Natural killer cell (primary cell): Measurements from ENCODE around the gene TRIM62. TPM values are rescaled to one million over a fixed set of nuclear protein-coding genes. Genes with fewer than 3 reads are reported as not detected.

Source experiments
- ATAC-seq, 3 donors: fragments of 150-1000 bp in 2 of 3; fragments of 200-7000 bp in 1 of 3; cut with Tn5 transposase; 1 replicate in 1 of 3; 2 replicates in 2 of 3; pipeline ENCODE4 v1.10.0; 2021; ENCODE audit warnings: mild to moderate bottlenecking in 2 of 3, moderate library complexity in 2 of 3
- DNase-seq, 2 donors: peaks; one replicate each; pipeline versions ENCODE4 v3.0.0 to v3.0.0-alpha.2; 2013 to 2021; ENCODE audit warnings: mixed read lengths in 1 of 2
- H3K27ac ChIP-seq: one replicate; pipeline ENCODE4 v1.5.1; 2013; ENCODE audit warnings: mild to moderate bottlenecking, low read length
- H3K27me3 ChIP-seq: one replicate; pipeline ENCODE4 v1.6.1; 2013; ENCODE audit warnings: low read length; ENCODE audit not compliant: control insufficient read depth, insufficient read depth
- H3K36me3 ChIP-seq: one replicate; pipeline ENCODE4 v1.6.1; 2013; ENCODE audit warnings: low read length; ENCODE audit not compliant: control insufficient read depth, insufficient read depth
- H3K4me1 ChIP-seq: one replicate; pipeline ENCODE4 v1.6.1; 2013; ENCODE audit warnings: low read length; ENCODE audit not compliant: control insufficient read depth, insufficient read depth
- H3K4me3 ChIP-seq: one replicate; pipeline ENCODE4 v1.5.1; 2013; ENCODE audit warnings: low read length
- H3K9me3 ChIP-seq: one replicate; pipeline ENCODE4 v1.6.1; 2013; ENCODE audit warnings: low read length; ENCODE audit not compliant: control insufficient read depth, insufficient read depth
- H3K27ac Mint-ChIP-seq, 2 donors: one replicate each; pipeline ENCODE4 v1.8.0; 2022; ENCODE audit warnings: mild to moderate bottlenecking in 2 of 2, mixed read lengths in 2 of 2, moderate library complexity in 1 of 2
- H3K27me3 Mint-ChIP-seq, 2 donors: one replicate each; pipeline ENCODE4 v1.8.0; 2022; ENCODE audit warnings: low read depth in 2 of 2, mixed read lengths in 2 of 2
- H3K36me3 Mint-ChIP-seq: one replicate; pipeline ENCODE4 v1.8.0; 2022; ENCODE audit warnings: mixed read lengths
- H3K4me1 Mint-ChIP-seq, 2 donors: one replicate each; pipeline ENCODE4 v1.8.0; 2022; ENCODE audit warnings: mixed read lengths in 2 of 2
- H3K4me3 Mint-ChIP-seq: one replicate; pipeline ENCODE4 v1.8.0; 2022; ENCODE audit warnings: mild to moderate bottlenecking, moderate library complexity, mixed read lengths
- H3K9me3 Mint-ChIP-seq, 2 donors: one replicate each; pipeline ENCODE4 v1.8.0; 2022; ENCODE audit warnings: mixed read lengths in 2 of 2
- whole genome bisulfite sequencing: methylation state at CpG from one replicate; pipeline ENCODE4 v1.1.7; 2013; ENCODE audit warnings: missing lambda C conversion rate; ENCODE audit not compliant: insufficient coverage; 5-methylcytosine and 5-hydroxymethylcytosine counted together
- intact Hi-C: fragments of 100-400 bp; cut with micrococcal nuclease; formaldehyde crosslinking; loops from one replicate; pipeline ENCODE4 v1.14.2; 2022
- total RNA-seq, 4 donors: library from RNA; stranded (reverse); fragments of 120-200 nt in 1 of 4; gene quantifications; one replicate each; pipeline versions ENCODE4 v1.2.3 to v1.2.4, GENCODE V29; 2013 to 2022
- TF ChIP-seq, protein P1 (sequence below): fragments of 200-600 bp; IDR thresholded peaks from one replicate; pipeline ENCODE4 v1.8.0; 2022; ENCODE audit warnings: antibody characterized with exemption

TRIM62 gene
- total RNA-seq, 3 donors from 2014 or later (not counting 1 experiment from before 2014, with no cell fraction given): 18.2 to 35.4 (median 23.2) TPM

DNA sequence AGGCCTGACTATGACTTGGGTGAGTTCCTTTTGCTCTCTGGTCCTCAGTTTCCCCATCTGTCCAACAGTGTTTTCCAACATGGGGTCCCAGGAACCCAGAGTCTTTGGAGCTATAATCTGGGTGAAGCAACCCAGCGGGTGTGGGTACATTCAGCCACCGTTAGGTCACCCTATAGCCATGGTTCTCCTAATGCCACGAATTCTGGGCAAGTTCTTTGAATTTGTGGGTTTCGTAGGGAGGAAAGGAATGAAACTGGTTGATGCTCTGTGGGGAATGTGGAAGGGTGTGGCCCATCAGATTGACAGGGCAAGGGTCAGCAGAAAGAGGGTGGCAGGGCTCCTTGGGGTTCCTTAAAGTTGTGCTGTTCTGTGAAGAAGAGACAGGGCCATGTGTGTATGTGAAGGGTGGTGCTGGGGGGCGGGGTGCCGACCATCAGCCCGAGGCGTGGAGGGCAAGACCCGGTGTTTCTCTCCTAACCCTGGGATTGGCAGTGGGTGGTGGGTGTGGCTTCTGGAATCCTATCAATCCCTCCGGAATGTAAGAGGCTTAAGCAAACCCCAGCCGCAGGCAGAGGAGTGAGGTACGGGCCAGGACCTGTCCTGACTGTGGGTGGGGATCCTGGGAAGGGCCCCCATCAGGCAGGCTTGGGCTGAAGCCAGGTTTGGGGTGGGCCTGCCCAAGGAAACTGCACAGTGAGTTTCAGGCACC is 39.0 kb upstream of the TRIM62 start:
- intact Hi-C loops: no loop called here
- Mint-ChIP-seq H3K4me1 (peaks cover 4 to 10% of the 10 kb centered on the region in 2 donors), H3K27me3 (peaks cover 10 to 13% of the 10 kb centered on the region in 2 donors), H3K27ac (no peak overlapping the region), H3K4me3 (no peak overlapping the region), H3K9me3 (peaks cover 2 to 12% of the 10 kb centered on the region in 2 donors), H3K36me3 (peaks cover 10% of the 10 kb centered on the region)
- TF ChIP-seq, protein P1, sequence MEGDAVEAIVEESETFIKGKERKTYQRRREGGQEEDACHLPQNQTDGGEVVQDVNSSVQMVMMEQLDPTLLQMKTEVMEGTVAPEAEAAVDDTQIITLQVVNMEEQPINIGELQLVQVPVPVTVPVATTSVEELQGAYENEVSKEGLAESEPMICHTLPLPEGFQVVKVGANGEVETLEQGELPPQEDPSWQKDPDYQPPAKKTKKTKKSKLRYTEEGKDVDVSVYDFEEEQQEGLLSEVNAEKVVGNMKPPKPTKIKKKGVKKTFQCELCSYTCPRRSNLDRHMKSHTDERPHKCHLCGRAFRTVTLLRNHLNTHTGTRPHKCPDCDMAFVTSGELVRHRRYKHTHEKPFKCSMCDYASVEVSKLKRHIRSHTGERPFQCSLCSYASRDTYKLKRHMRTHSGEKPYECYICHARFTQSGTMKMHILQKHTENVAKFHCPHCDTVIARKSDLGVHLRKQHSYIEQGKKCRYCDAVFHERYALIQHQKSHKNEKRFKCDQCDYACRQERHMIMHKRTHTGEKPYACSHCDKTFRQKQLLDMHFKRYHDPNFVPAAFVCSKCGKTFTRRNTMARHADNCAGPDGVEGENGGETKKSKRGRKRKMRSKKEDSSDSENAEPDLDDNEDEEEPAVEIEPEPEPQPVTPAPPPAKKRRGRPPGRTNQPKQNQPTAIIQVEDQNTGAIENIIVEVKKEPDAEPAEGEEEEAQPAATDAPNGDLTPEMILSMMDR: no peak
- no peaks in the 10 kb centered on the region for H3K36me3 ChIP-seq
- DNase-seq (no peak), ATAC-seq (no peak)
- H3K4me1 ChIP-seq: peaks cover 6% of the 10 kb centered on the region
- WGBS: 87% methylated on average over 12 of the region's 12 CpGs
- H3K4me3 ChIP-seq: no peak overlapping the region
- H3K9me3 ChIP-seq: no peaks in the 10 kb centered on the region
- H3K27ac ChIP-seq: no peak overlapping the region
- H3K27me3 ChIP-seq: no peaks in the 10 kb centered on the region

DNA sequence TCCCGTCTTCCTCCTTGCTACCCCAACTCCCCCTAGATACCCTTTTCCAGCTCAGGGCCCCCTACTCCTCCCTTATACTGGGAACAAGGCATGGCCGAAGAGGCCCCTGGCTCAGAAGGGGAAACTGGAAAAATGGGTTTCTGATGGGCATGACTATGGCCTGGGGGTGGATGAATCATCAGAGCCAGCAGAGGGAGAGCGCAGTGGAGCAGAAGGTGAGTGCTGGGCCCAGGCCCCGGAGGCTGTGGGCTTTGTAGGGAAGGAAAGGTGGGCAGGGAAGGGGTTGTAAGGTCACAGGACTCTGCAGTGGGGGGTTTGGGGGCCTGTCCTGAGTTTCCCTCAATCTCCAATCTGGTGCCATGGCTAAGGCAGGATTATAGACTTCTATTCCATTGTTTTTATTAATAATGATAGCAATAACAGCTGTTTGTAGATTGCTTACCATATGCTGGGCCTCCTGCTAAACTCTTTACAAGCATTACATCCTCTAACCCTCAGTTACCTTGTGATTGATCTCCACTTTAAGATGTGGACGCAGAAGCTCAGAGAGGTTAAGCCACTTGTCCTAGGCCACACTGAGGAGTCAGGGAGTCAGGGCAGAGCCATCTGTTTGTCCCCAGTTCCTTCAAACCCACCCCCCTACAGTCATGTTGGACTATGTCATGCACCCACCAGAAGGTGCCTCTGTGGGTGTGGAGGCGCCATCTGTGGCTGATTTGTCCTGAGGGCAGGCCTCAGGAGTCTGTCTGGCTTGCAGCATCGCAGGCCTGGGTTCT is 38.2 kb upstream of the TRIM62 start:
- 89% methylated on average over 7 of the region's 7 CpGs for WGBS
- Mint-ChIP-seq H3K27ac (no peak overlapping the region), H3K4me1 (peaks cover 4 to 10% of the 10 kb centered on the region in 2 donors), H3K4me3 (no peak overlapping the region), H3K27me3 (peaks cover 10 to 13% of the 10 kb centered on the region in 2 donors), H3K36me3 (peaks cover 10% of the 10 kb centered on the region), H3K9me3 (peaks cover 2 to 12% of the 10 kb centered on the region in 2 donors)
- Histone ChIP-seq H3K27ac (no peak overlapping the region), H3K36me3 (no peaks in the 10 kb centered on the region), H3K4me1 (peaks cover 6% of the 10 kb centered on the region), H3K27me3 (no peaks in the 10 kb centered on the region), H3K9me3 (no peaks in the 10 kb centered on the region), H3K4me3 (no peak overlapping the region)
- DNase-seq: no peak
- ATAC-seq: no peak
- TF ChIP-seq, protein P1: no peak
- intact Hi-C loops: no loop called here

DNA sequence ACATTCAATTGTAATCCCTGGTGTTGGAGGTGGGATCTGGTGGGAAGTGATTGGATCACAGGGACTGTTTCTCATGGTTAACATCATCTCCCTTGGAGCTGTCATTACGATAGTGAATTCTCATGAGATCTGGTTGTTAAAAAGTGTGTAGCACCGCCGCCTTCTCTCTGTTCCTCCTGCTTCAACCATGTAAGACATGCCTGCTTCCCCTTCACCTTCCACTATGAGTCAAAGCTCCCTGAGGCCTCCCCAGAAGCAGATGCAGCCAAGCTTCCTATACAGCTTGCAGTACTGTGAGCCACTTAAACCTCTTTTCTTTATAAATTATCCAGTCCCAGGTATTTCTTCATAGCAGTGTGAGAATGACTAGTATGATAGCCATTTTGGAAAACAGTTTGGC is 30.1 kb upstream of the TRIM62 start:
- H3K4me3 ChIP-seq: no peak overlapping the region
- H3K4me1 ChIP-seq: no peaks in the 10 kb centered on the region
- Mint-ChIP-seq H3K27ac (no peak overlapping the region), H3K4me1 (no peaks in the 10 kb centered on the region), H3K36me3 (no peaks in the 10 kb centered on the region), H3K4me3 (no peak overlapping the region), H3K27me3 (peaks cover 39 to 49% of the 10 kb centered on the region in 2 donors), H3K9me3 (no peaks in the 10 kb centered on the region)
- no peaks in the 10 kb centered on the region for H3K36me3 ChIP-seq
- TF ChIP-seq, protein P1: no peak
- no peak for DNase-seq
- H3K27ac ChIP-seq: no peak overlapping the region
- intact Hi-C loops: no loop called here
- no peaks in the 10 kb centered on the region for H3K9me3 ChIP-seq
- WGBS: 81% methylated on average over 3 of the region's 3 CpGs
- ATAC-seq: no peak
- H3K27me3 ChIP-seq: no peaks in the 10 kb centered on the region
